Activated T-cell treated with anti-CD3 and anti-CD28 coated beads, Interleukin-2, amount 50 U/mL, for 24 hours (primary cell): ENCODE data around the gene ICE1.
"Not testable (repeated sequence)": the region's sequence is repeated elsewhere in the genome, so short reads cannot be mapped to it uniquely, and the experiment has no call there.

Experiments used
- DNase-seq: peaks from one replicate; pipeline ENCODE4 v3.0.0-alpha.2; 2020
- H3K27ac Mint-ChIP-seq: 2 replicates; pipeline ENCODE4 v1.8.0; 2020; ENCODE audit warnings: mild to moderate bottlenecking, mixed read lengths
- H3K27me3 Mint-ChIP-seq: 2 replicates; pipeline ENCODE4 v1.8.0; 2020; ENCODE audit warnings: mixed read lengths
- H3K36me3 Mint-ChIP-seq: 2 replicates; pipeline ENCODE4 v1.8.0; 2020; ENCODE audit warnings: low read depth, mixed read lengths
- H3K4me1 Mint-ChIP-seq: 2 replicates; pipeline ENCODE4 v1.8.0; 2020; ENCODE audit warnings: low read depth, mixed read lengths
- H3K4me3 Mint-ChIP-seq: 2 replicates; pipeline ENCODE4 v1.8.0; 2020; ENCODE audit warnings: mild to moderate bottlenecking, moderate library complexity, mixed read lengths
- H3K9me3 Mint-ChIP-seq: 2 replicates; pipeline ENCODE4 v1.8.0; 2020; ENCODE audit warnings: mixed read lengths

The ICE1 gene

GRCh38 chr5:5390121-5390869, 32.2 kb upstream of the ICE1 start:
- not testable (repeated sequence) for DNase-seq, H3K27ac Mint-ChIP-seq, H3K27me3 Mint-ChIP-seq, H3K4me3 Mint-ChIP-seq, H3K36me3 Mint-ChIP-seq, H3K4me1 Mint-ChIP-seq, H3K9me3 Mint-ChIP-seq

GRCh38 chr5:5392504-5392903, 30.0 kb upstream of the ICE1 start:
- H3K9me3 Mint-ChIP-seq, H3K4me1 Mint-ChIP-seq, H3K27me3 Mint-ChIP-seq, H3K27ac Mint-ChIP-seq, H3K36me3 Mint-ChIP-seq, DNase-seq, H3K4me3 Mint-ChIP-seq: not testable (repeated sequence)

GRCh38 chr5:5394384-5394986, 28.0 kb upstream of the ICE1 start:
- not testable (repeated sequence) for H3K4me1 Mint-ChIP-seq, H3K27me3 Mint-ChIP-seq, H3K4me3 Mint-ChIP-seq, H3K27ac Mint-ChIP-seq, H3K36me3 Mint-ChIP-seq, DNase-seq, H3K9me3 Mint-ChIP-seq

GRCh38 chr5:5395093-5395492, 27.4 kb upstream of the ICE1 start:
- not testable (repeated sequence) for DNase-seq, H3K4me3 Mint-ChIP-seq, H3K36me3 Mint-ChIP-seq, H3K4me1 Mint-ChIP-seq, H3K9me3 Mint-ChIP-seq, H3K27me3 Mint-ChIP-seq, H3K27ac Mint-ChIP-seq

DNA sequence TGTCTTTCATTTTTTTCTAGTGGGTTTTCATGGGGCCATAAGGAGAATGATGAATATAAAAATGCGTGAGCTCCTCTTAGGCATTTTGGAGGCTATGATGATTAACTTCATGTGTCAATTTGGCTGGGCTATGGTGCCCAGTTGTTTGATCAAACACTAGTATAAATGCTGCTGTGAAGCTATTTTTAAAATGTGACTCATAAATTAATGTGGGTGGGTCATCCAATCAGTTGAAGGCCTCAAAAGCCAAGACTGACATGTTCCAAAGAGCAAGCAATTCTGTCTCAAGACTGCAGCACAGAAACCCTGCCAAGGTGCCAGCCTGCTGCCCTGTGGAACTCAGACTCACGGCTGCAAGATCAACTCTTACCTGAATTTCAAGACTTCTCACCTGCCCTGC, 24.4 kb upstream of the ICE1 start:
- H3K27ac Mint-ChIP-seq = no peak overlapping the region
- no peaks in the 10 kb centered on the region for H3K27me3 Mint-ChIP-seq
- peaks cover 5% of the 10 kb centered on the region for H3K36me3 Mint-ChIP-seq
- no peak overlapping the region for H3K4me3 Mint-ChIP-seq
- DNase-seq = no peak
- no peaks in the 10 kb centered on the region for H3K4me1 Mint-ChIP-seq
- peaks cover 9% of the 10 kb centered on the region for H3K9me3 Mint-ChIP-seq

DNA sequence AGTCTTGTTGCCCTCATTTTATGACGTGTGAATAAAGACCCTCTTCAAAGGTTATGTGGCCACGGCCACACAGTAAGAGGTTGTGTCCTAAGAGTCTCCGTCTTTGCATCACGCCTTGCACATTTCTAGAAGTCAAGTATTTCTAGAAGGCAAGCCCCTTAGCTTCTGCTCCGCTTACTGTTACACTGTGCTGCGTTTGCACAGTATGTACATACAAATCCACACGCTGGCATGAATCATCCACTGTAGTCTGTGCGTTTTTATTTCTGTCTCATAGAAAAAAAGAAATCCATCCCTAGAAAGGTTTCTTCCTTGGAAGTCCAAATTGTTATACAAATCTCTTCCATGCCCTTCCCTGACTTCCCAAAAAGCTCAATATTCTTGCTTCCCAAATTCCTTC, 21.4 kb upstream of the ICE1 start:
- no peaks in the 10 kb centered on the region for H3K4me1 Mint-ChIP-seq
- no peak overlapping the region for H3K4me3 Mint-ChIP-seq
- H3K27ac Mint-ChIP-seq = no peak overlapping the region
- H3K9me3 Mint-ChIP-seq = peaks cover 9% of the 10 kb centered on the region
- H3K27me3 Mint-ChIP-seq = no peaks in the 10 kb centered on the region
- DNase-seq = no peak
- H3K36me3 Mint-ChIP-seq = no peaks in the 10 kb centered on the region

- no peaks in the 10 kb centered on the region for H3K27me3 Mint-ChIP-seq
- no peaks in the 10 kb centered on the region for H3K4me1 Mint-ChIP-seq
- no peak overlapping the region for H3K27ac Mint-ChIP-seq
- no peak overlapping the region for H3K4me3 Mint-ChIP-seq
- peaks cover 9% of the 10 kb centered on the region for H3K9me3 Mint-ChIP-seq
- H3K36me3 Mint-ChIP-seq = no peaks in the 10 kb centered on the region
- no peak for DNase-seq
These were observed 18.7 kb upstream of the ICE1 start for GRCh38 chr5:5403741-5404140.

GRCh38 chr5:5404381-5404780, 18.1 kb upstream of the ICE1 start:
- DNase-seq = no peak
- no peak overlapping the region for H3K4me3 Mint-ChIP-seq
- no peaks in the 10 kb centered on the region for H3K36me3 Mint-ChIP-seq
- H3K27me3 Mint-ChIP-seq = no peaks in the 10 kb centered on the region
- H3K27ac Mint-ChIP-seq = no peak overlapping the region
- no peaks in the 10 kb centered on the region for H3K4me1 Mint-ChIP-seq
- H3K9me3 Mint-ChIP-seq = peaks cover 10% of the 10 kb centered on the region

GRCh38 chr5:5405441-5405840, 17.0 kb upstream of the ICE1 start:
- no peaks in the 10 kb centered on the region for H3K4me1 Mint-ChIP-seq
- no peaks in the 10 kb centered on the region for H3K27me3 Mint-ChIP-seq
- H3K4me3 Mint-ChIP-seq = no peak overlapping the region
- peaks cover 13% of the 10 kb centered on the region for H3K9me3 Mint-ChIP-seq
- no peak overlapping the region for H3K27ac Mint-ChIP-seq
- DNase-seq = no peak
- peaks cover 10% of the 10 kb centered on the region for H3K36me3 Mint-ChIP-seq

DNA sequence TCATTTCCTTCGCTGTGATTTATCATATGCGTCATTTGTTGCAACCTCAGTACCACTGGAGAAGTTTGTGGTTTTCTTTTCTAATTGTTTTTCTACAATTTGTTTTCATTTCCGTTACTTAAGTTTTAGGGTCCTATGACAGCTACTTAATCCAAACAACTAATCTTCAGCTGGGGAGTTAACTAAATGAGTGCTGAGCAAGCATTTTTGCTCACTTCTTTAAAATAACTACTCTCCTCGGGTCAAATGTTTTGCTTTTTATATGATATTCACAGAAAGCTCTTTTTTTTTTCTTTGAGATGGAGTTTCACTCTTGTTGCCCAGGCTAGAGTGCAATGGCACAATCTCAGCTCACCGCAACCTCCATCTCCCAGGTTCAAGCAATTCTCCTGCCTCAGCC, 14.6 kb upstream of the ICE1 start:
- Mint-ChIP-seq H3K4me1 (no peaks in the 10 kb centered on the region), H3K4me3 (no peak overlapping the region), H3K36me3 (peaks cover 19% of the 10 kb centered on the region), H3K9me3 (peaks cover 19% of the 10 kb centered on the region), H3K27ac (no peak overlapping the region), H3K27me3 (no peaks in the 10 kb centered on the region)
- no peak for DNase-seq

- Mint-ChIP-seq H3K27me3 (no peaks in the 10 kb centered on the region), H3K36me3 (peaks cover 19% of the 10 kb centered on the region), H3K27ac (no peak overlapping the region), H3K4me3 (no peak overlapping the region), H3K9me3 (peaks cover 19% of the 10 kb centered on the region), H3K4me1 (no peaks in the 10 kb centered on the region)
- DNase-seq = no peak
These were observed 13.2 kb upstream of the ICE1 start for GRCh38 chr5:5409151-5409810.

- H3K4me3 Mint-ChIP-seq, H3K27ac Mint-ChIP-seq, DNase-seq, H3K27me3 Mint-ChIP-seq, H3K4me1 Mint-ChIP-seq: not testable (repeated sequence)
- H3K36me3 Mint-ChIP-seq = peaks cover 23% of the 10 kb centered on the region
- H3K9me3 Mint-ChIP-seq = peaks cover 19% of the 10 kb centered on the region
These were observed 8.6 kb upstream of the ICE1 start for GRCh38 chr5:5413856-5414255.

DNA sequence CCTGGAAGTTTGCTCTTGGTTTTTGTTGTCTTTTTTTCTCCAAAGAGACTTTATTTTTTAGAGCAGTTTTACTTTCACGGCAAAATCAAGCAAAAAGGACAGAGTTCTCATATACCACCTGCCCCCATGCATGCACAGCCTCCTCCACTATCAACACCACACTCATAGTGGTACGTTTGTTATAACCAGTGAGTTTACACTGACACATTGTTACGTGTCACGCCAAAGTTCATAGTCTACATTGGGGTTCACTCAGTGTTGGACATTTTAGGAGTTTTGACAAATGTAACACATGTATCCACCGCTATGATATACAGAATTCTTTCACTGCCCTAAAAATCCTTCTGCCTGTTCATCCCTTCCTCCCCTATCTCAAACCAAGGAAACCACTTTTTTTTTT, 7.5 kb upstream of the ICE1 start:
- H3K4me1 Mint-ChIP-seq = peaks cover 6% of the 10 kb centered on the region
- DNase-seq = no peak
- peaks cover 9% of the 10 kb centered on the region for H3K9me3 Mint-ChIP-seq
- no peaks in the 10 kb centered on the region for H3K27me3 Mint-ChIP-seq
- no peak overlapping the region for H3K27ac Mint-ChIP-seq
- peaks cover 17% of the 10 kb centered on the region for H3K36me3 Mint-ChIP-seq
- no peak overlapping the region for H3K4me3 Mint-ChIP-seq

GRCh38 chr5:5416733-5417132, 5.7 kb upstream of the ICE1 start:
- no peaks in the 10 kb centered on the region for H3K27me3 Mint-ChIP-seq
- H3K36me3 Mint-ChIP-seq = peaks cover 6% of the 10 kb centered on the region
- no peaks in the 10 kb centered on the region for H3K9me3 Mint-ChIP-seq
- H3K4me1 Mint-ChIP-seq = peaks cover 20% of the 10 kb centered on the region
- no peak overlapping the region for H3K27ac Mint-ChIP-seq
- no peak overlapping the region for H3K4me3 Mint-ChIP-seq
- no peak for DNase-seq

DNA sequence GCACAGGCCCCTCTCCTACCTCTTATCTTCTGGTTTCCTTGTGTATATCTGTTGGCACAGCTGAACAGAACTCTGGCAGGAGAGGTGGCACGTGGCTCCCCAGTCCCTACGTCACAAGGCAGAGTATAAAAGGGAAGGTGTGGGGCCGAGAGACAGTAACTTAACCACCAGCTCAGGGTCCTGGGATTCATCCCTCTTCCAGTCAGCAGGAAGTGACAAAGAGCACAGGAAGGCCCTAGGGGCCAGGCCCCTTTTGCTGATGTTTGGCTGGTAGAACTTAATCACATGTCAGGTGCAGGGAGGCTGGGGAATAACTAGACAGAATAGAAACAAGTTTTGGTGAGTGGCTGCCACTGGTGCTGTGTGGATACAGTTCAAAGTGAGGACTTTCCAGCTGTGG, 4.5 kb upstream of the ICE1 start:
- H3K9me3 Mint-ChIP-seq = no peaks in the 10 kb centered on the region
- H3K4me3 Mint-ChIP-seq = no peak overlapping the region
- H3K27me3 Mint-ChIP-seq = no peaks in the 10 kb centered on the region
- peaks cover 21% of the 10 kb centered on the region for H3K4me1 Mint-ChIP-seq
- DNase-seq = no peak
- peaks cover 10% of the 10 kb centered on the region for H3K36me3 Mint-ChIP-seq
- H3K27ac Mint-ChIP-seq = no peak overlapping the region
